NOMO-1 treated with DMSO at 0.1 percent for 48 hours (cell line): Measurements from ENCODE around the gene NPHP4.
"Not testable (repeated sequence)": the region's sequence is repeated elsewhere in the genome, so short reads cannot be mapped to it uniquely, and the experiment has no call there.

Experiments used
- DNase-seq: peaks from one replicate; lab custom pipeline; 2025; ENCODE audit not compliant: unreplicated experiment; lab: John Stamatoyannopoulos, UW

The NPHP4 gene

DNA sequence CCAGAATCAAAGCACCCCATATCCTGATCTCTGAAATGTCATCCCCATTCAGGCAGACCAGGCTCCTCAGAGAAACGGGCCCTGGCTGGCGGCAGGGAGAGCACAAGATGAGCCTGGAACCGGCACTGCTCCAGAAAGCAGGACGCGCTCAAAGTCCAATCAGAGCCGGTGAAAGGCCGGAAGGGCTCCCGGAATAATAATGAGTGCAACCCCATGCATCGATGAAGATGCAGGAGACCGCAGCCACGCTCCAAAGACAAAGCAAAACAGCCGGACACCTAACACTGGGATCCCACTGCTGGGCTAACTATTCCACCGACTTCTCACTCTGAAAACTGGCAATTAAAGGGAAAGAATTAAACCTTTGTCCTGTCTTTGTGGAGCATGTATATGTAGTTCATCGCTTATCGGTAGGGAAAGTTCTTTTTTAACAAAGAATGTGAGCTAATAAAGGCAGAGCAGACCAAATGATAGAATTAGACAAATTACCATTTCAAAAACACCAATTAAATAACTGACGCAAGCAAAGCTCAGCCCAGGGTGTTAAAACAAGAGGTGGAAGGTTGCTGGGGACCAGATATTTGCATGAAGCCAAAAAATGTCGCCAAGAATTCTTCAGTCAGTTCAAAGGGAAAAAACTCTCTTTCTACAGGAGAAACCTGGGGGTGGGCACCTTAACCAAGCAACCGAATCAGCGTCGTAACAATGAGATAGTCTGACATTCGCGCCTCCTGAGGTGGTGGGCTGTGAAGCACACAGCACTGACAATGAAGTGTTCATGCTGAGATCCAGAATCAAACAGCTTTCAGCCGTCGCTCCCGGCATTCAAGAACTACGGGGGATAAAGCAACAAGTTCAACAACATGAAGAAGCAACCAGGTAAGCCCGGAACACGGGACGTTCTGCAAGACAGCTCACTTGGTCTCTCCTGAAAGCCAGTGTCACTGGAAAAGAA, 95.2 kb downstream of the NPHP4 start:
- DNase-seq, result no peak

DNA sequence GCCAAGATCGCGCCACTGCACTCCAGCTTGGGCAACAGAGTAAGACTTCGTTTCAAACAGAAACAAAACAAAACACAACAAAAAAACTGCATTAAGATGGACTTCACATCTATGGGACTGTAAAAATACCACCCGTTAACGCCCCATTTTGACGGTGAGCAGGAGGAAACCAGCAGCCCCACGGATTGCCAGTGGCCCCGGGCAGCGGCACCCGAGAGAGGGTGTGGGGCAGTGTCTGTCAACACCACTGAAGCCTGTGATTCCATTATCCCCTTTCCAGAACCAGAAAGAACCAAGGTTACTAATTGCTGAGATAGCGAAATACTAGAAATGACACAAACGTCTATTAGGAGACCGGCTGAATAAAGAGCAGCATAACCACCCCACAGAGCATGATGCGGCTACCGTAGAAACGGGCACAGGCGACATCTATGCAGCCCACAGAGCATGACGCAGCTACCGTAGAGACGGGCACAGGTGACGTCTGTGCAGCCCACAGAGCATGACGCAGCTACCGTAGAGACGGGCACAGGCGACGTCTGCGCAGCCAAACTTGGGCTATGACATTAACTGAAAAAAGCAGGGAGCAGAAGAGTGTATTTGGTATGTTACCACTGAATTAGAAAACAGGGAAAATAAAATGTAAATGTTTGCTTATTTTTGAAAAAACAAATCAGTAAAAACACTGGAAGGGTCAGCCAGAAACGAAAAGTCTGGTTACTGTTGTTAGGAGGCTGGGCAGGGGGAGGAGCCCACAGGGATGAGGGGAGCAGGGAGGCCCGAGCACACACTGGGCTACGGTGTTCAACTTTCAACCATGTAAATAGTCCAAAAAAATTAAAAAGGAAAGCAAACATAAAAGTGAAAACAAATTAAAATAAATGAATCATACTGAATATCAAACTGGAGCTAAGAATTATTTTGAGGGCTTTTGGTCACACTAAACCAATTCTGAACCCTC, 96.5 kb downstream of the NPHP4 start:
- no peak for DNase-seq

DNA sequence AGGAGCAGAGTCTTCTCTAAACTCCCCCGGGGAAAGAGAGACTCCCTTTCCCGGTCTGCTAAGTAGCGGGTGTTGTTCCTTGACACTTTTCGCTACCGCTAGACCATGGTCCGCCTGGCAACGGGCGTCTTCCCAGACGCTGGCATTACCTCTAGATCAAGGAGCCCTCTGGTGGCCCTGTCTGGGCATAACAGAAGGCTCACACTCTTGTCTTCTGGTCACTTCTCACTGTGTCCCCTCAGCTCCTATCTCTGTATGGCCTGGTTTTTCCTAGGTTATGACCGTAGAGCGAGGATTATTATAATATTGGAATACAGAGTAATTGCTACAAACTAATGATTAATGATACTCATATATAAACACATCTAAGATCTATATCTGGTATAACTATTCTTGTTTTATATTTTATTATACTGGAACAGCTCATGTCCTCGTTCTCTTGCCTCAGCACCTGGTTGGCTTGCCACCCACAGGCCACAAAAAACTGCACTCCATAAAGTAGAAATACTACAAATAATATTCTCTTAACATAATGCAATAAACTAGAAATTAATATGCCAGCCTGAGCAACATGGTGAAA, 98.4 kb downstream of the NPHP4 start:
- DNase-seq, result not testable (repeated sequence)

DNA sequence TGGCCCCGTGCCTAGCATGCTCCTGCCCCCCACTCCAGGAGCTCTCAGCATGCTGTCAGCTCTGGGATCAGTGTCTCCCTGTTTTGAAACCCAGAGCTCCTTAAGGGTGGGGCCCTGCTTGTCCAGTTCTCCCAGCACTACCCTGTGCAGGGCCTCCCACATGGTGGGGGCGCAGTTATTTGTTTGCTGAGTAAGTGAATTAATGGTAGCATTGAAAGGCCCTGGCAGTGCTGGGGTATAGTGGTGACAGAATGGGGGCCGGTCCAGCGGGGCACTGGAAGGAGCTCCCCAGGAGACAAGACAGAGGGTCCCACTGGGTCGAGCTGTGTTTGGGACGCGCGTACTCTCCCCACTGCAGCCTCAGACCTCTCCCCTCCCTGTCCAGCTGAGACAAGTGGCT, 99.9 kb downstream of the NPHP4 start:
- no peak for DNase-seq

DNA sequence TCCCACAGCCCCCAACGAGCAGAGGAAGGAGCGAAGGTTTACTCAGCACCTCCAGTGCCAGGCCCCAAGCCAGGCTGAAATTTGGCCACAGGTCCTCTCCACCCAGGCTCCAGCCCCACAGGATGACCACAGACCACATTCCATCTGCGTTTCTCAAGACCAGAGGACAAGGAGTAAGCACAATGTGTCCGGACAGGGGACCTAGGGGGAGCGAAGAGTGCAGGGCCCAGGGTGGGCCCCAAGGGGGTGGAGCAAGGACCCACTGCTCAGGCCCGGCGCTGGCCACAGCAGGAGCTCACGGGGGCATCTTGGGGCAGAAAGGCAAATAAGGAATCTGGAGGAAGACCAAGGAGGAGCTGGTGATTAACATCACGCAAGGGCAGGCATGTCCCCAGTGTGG, 100.5 kb downstream of the NPHP4 start:
- no peak for DNase-seq

DNA sequence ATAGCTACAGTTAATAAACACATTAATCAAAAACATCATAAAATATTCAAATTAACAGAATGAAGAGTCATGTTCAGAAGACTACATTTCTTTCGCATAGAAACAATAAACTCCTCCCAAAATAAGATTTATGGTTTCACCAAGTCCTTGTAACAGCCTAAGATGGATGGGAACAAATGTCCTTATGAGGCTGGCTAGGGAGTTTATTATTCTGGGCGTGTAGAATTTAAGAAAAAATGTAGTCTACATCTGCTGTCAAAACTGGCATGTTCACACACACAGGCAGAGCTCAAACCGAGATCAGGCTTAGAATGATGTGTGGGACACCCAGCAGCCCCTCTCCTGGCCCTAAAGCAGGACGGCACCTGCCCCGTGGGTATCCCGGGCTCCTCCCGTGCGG, 101.1 kb downstream of the NPHP4 start:
- DNase-seq, result no peak

DNA sequence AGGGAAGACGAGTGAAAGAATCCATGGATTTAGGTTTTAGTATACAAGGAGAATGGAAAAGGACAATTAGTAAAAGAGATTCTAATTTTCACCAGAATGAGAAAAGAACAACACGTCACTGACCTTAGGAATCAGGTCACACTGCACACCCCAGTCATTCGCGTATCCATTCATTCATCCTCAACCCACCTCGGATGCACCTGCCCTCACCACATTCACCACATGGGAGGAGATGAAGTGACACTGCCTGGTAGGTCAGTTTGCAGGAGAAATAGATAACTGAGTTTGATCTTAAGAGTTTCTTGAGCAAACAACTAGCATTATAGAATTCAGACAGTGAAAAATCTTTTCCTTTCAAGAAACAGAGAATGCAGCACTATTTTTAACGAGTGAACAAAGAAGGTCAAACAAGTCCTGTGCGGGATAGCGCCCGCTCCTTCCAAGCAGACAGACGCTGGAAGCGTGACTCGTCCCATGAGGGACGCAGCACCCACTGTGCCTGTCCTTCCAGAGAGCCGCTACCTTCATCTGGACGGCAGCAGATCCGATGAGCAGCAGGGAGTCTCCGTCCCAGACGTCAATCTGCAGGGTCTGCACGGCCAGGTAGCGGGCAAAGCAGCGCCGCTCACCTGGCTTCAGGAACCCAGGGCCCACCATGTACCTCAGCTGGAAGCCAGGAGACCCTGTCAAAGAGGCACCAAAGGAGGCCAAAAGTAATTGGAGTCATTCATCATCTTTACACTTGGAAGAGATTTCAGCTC, 101.7 kb downstream of the NPHP4 start:
- DNase-seq, result no peak

DNA sequence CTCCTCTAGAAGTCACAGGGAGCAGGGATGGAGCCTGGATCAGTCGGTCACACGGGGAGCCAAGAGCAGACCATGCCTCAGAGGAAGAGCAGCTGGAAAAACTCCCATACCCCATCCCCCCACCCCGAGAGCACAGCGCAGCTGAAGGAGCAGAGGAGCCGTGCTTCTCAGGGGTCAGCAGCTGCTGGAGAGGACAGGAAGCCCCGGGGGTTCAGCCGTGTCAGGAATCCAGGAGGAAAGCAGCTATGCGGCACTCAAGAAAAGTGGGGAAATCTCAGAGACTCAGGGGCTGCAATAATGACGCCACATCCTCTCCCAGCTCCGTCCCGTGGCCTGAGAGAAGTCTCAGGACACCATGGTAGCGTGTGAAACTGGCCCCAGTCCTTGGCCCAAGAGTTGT, 102.3 kb downstream of the NPHP4 start:
- DNase-seq, result no peak

DNA sequence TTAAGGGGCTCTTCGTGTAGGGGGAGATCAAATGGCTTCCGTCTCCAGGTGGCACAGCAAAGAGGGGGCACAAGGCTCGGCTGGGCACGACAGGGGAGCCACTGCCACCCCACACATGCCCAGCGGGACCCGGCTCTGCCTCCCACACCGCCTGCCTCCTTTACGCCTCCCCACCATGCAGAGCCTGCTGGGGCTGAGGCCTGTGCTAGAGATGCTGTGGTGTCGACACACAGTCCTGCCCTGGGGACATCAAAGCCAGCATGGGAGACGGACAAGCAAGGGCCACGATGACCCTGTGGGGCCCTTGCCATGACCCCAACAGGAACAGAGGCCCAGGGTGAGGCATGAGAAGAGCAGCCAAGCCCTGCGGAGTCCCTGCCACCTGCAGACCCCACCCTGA, 102.8 kb downstream of the NPHP4 start:
- no peak for DNase-seq

DNA sequence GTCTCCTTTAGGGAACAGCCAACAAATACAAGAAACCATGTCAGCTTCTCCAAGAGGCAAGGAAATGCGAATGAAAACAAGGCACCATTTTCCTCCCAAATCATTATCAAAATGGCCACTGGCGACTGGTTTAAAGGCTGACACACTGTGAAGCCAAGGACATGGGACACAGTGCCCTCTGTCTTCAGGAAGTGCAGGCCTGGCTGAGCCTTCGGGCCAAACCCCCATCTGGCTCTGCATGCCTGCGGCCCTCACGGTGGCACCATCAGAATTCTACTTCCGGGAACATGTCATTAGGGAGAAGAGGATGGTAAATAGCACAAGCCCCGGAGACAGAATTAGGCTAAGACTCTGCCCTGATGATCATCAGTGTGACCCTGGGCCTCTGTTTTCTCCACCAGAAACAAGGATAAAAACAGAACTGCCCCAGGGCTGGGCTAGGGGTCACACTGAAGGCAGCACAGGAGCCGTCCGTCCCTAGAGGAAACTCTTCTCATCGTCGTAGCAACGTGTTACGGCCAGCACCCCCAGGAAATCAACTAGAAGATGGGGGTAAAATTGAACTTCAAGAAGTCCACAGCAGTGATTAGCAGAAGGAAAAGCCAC, 103.5 kb downstream of the NPHP4 start:
- no peak for DNase-seq

DNA sequence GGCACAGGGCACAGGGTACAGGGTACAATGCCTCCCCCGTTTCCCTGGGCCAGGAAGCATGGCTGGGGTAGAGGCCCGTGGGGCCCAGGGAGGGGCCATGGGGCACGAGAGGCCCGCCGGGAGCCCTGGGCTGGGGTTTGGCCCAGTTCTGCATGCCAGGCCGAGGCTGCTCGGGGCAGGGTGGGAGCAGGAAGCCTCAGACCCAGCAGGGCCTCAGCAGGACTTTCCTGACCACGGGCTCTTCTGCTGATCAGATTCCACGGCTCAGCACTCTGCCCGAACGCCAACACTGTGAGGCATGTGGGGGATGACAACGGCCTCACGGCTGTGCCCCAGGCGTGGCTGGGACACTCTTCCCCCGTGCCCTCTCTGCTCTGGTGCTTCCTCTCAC, 104.3 kb downstream of the NPHP4 start:
- no peak for DNase-seq

DNA sequence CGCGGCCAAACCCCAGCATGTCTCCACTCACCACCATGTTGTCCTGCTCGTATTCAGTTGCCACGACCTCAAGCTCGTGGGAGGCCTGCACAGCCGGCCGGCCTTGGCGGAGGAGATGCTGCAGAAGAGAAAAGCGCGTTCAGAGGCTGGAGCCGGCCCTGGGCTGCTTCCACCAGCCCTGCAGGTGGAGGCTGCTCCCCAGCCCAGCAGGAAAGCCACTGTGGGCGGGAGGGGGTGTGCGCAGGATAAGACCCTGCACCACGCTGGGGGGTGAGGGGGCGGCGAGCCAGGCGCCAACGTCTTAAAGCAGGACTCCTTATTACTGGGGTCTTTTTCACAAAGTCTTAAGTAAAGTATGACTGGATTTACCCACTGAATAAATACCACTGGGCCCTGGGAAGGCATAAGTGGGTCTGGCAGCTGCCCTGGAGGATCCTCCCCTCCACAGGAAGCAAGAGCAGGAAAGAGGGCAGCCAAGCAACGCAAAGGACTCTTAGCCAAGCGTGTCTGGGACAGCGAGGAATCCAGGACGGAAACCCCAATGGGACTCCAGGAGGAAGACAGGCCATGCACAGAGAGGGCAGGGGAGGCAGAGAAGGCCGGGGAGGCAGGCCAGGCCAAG, 104.8 kb downstream of the NPHP4 start:
- DNase-seq, result no peak

DNA sequence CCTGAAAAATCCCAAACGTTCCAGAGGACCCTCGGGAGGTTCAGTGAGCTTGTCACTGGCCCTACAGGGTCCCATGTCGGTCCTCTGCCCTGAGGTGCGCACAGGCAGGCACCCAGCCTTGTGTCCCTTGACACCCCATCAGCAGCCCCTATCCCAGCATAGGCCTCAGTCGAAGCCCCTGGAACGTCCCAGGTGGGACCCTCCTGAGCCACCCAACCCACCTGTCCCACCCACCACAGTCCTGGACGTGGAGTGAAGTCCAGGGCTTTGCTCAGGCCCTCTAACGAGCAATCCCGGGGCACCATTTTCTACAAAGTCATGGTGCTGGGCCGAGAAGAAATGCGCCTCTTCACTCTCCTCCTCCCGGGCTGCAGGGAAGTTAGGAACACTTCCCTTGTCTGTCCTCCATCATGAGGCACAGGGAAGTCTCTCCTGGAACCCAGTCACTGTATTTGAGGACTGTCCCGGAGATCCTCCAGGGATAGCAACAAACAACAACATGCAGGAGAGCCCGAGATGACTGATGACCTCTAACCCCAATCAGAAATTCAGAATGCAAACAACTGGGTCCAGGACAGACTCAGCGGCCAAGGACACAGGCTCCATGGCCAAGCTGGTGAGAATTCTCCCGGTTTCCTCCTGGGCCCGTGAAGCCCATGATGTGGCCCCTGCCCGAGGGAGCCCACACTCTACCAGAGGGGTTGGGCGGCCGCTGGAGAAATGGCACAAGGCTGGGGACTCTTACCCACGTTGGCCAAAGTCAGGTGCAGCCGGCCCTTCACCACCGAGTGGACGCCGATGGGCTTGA, 105.5 kb downstream of the NPHP4 start:
- no peak for DNase-seq

DNA sequence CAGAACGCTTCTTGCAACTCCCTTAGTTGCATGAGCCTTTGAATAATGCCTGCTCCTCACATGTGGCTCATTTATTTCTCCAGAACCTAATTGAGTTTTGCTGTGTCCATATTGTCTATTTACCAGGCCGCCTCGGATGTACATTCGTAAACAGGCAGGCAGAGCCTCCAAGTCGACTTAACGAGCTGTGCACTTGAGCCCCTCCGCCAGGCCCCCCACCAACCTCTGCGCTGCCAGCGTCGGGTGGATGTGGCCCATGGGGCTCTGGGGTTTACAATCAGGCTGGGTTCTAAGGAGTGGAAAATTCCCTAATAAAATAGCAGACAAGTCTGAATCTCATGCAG, 106.1 kb downstream of the NPHP4 start:
- no peak for DNase-seq

DNA sequence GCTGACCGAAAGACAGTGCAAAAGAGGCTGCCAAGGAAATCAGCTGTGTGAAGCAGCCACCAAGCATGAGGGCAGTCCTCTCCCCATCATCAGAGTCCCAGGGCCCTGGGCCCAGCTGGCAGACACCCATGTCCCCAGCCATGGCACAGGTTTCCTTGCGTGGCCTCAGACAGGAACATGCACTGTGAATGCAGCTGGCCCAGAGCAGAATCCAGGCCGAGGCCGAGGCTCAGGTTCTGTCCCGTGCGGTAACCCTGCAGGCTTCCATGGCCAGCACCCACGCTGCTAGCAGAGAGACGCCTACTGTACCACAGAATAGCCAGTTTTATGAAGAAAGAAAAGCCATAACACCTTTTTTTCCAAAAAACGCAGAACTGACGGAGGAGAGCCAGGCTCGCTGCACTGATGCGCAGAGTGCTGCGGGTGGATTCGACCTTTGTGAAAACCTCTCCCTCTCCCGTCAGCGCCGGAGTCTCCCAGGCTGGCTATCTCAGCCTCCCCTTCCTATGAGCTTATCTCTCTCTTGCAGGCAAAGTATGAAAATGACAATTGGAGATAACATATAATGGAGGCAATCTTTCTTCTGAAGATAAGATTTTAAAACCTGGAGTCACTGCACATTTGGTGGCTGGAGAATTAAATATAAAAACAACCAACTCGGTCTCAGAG, 106.6 kb downstream of the NPHP4 start:
- DNase-seq, result no peak

DNA sequence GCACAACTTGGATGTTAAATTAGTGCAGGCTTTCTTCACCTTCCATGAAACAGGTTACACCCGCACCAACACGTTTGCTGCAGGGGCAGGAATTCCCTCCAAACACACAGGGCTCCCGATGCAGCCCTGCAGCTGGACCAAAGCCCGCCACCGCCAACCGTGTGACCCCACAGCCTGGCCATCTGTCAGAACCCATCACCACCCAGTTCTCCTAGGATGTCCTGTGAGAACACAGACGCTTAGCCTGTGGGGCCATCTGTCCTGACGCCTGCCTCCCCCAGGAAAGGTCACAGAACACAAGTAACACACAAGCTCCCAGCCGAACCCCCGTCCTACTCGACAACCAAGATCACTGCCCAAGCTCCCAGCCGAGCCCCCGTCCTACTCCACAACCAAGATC, 108.1 kb downstream of the NPHP4 start:
- no peak for DNase-seq

DNA sequence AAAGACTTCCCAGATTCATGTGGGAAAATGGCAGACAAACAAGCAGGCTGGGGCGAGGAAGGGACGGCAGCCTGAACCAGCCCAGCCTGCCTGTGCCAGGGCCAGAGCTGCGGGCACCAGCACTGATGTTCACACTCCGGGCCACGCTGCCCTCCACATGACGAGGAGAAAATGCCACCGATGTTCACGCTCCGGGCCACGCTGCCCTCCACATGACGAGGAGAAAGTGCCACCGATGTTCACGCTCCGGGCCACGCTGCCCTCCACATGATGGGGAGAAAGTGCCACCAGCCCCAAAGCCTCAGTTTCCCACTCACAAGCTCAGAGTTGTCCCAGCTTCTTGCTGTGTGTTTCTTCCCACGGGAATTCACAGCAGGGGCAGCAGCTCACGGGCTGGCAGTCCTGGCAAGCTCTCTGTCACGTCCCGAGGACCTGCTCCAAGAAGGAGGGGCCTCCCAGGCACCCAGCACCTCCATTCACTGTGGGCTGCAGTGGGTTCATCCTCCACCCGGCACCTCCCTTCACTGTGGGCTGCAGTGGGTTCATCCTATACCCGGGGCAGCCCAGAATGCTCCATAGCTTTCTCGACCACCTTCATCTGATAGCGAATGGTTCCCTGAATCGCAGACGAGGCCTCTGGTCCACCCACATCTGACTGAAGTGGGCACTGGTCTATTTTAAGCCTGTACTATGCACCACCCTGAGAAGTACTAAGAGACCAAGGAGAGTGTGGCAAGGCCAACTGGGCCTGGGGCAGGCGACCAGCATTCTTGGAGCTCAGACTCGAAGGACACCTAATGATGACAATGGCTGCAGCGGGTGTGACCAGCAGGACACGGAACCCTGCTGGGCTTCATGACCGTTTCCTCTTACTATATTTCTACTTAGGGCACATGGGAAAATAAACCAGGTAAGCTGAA, 108.8 kb downstream of the NPHP4 start:
- DNase-seq, result no peak
